ENCODE results near the gene PFKP.

- no peak for TF ChIP-seq CTCF (IDR thresholded peaks at IDR 0.05)
- TF ChIP-seq EZH2 (IDR thresholded peaks at IDR 0.05), result no peak
- no peak for TF ChIP-seq EZH2phosphoT487 (IDR thresholded peaks at IDR 0.05)
Observed at GRCh38 chr10:3104251-3104918, 37.0 kb downstream of the PFKP start.

Data from neural progenitor cell (in vitro differentiated cells).